Measurements from ENCODE around the gene APOO. TPM values are rescaled to one million over a fixed set of nuclear protein-coding genes. Genes with fewer than 3 reads are reported as not detected.

Gene APOO
- total and polyA plus RNA-seq, 4 donors, result 5.4 to 18.0 (median 8.8) TPM

DNA sequence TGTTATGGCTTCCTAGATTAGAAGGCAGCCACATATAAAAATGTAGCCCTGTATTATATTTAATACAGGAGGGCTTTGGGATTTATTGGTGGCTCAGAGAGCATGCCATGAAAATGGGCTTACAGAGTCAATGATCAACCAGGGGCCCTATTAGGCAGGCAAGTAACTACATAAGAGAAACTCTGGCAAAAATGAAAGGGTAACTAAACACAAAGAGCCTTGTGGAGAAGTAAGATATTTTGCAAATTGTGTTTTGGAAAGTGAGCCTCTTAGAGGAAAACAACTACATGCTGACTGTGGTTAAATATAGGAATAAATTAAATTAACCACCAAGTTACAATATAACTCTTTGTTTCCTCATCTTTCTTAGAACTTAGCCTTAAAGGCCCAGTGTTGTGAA is 119.2 kb downstream of the APOO start:
- peaks cover 2 to 9% (median 4%) of the 10 kb centered on the region in 4 donors for H3K36me3 ChIP-seq (ENCODE audit: control insufficient read depth in 4 of 4, insufficient read depth in 3 of 4, low read depth in 1 of 4, low read length in 3 of 4)
- H3K4me1 ChIP-seq (ENCODE audit: control insufficient read depth in 4 of 4, insufficient read depth in 4 of 4, low read length in 3 of 4), result peaks cover 0 to 6% (median 3%) of the 10 kb centered on the region in 4 donors
- no peak overlapping the region for H3K9ac ChIP-seq (ENCODE audit: low read depth in 1 of 2, low read length in 2 of 2)
- no peaks in the 10 kb centered on the region for H3K27me3 ChIP-seq (ENCODE audit: control insufficient read depth in 4 of 4, insufficient read depth in 4 of 4, low read length in 3 of 4)
- TF ChIP-seq RAD21 (IDR thresholded peaks at IDR 0.05) (no peak), EGR1 (IDR thresholded peaks at IDR 0.05; ENCODE audit: low read depth in 2 of 2) (no peak), JUND (IDR thresholded peaks at IDR 0.05) (no peak), SP1 (IDR thresholded peaks at IDR 0.05) (no peak)
- TF ChIP-seq, protein P1, sequence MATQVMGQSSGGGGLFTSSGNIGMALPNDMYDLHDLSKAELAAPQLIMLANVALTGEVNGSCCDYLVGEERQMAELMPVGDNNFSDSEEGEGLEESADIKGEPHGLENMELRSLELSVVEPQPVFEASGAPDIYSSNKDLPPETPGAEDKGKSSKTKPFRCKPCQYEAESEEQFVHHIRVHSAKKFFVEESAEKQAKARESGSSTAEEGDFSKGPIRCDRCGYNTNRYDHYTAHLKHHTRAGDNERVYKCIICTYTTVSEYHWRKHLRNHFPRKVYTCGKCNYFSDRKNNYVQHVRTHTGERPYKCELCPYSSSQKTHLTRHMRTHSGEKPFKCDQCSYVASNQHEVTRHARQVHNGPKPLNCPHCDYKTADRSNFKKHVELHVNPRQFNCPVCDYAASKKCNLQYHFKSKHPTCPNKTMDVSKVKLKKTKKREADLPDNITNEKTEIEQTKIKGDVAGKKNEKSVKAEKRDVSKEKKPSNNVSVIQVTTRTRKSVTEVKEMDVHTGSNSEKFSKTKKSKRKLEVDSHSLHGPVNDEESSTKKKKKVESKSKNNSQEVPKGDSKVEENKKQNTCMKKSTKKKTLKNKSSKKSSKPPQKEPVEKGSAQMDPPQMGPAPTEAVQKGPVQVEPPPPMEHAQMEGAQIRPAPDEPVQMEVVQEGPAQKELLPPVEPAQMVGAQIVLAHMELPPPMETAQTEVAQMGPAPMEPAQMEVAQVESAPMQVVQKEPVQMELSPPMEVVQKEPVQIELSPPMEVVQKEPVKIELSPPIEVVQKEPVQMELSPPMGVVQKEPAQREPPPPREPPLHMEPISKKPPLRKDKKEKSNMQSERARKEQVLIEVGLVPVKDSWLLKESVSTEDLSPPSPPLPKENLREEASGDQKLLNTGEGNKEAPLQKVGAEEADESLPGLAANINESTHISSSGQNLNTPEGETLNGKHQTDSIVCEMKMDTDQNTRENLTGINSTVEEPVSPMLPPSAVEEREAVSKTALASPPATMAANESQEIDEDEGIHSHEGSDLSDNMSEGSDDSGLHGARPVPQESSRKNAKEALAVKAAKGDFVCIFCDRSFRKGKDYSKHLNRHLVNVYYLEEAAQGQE (IDR thresholded peaks at IDR 0.05), result no peak
- TF ChIP-seq, protein P2, sequence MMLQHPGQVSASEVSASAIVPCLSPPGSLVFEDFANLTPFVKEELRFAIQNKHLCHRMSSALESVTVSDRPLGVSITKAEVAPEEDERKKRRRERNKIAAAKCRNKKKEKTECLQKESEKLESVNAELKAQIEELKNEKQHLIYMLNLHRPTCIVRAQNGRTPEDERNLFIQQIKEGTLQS (IDR thresholded peaks at IDR 0.05), result no peak
- DNase-seq (ENCODE audit: low spot score), result no peak
- no peak overlapping the region for H3K27ac ChIP-seq (ENCODE audit: low read depth in 1 of 2, low read length in 2 of 2)
- no peak overlapping the region for H3K4me3 ChIP-seq (ENCODE audit: low read depth in 1 of 3, low read length in 3 of 3)
- H3K9me3 ChIP-seq (ENCODE audit: control insufficient read depth in 4 of 4, low read length in 3 of 4), result no peaks in the 10 kb centered on the region

DNA sequence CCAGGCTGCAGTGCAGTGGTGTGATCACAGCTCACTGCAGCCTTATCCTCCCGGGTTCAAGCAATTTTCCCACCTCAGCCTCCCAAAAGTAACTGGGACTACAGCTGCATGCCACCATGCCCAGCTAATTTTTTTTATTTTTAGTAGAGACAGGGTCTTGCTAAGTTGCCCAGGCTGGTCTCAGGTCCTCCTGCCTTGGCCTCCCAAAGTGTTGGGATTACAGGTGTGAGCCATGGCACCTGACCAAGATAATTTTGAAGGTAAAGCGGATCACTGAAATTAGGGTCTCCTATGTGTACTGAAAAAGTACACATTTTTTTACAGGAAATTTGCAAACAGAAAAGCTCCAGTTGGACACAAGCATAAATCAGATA is 120.0 kb downstream of the APOO start:
- H3K27me3 ChIP-seq (ENCODE audit: control insufficient read depth in 4 of 4, insufficient read depth in 4 of 4, low read length in 3 of 4), result no peaks in the 10 kb centered on the region
- TF ChIP-seq FOXA1 (IDR thresholded peaks at IDR 0.05) (no peak), GABPA (IDR thresholded peaks at IDR 0.05 in 1 of 2, conservative IDR thresholded peaks at IDR 0.05 in 1 of 2) (no peak), EGR1 (IDR thresholded peaks at IDR 0.05; ENCODE audit: low read depth in 2 of 2) (no peak), FOXA2 (IDR thresholded peaks at IDR 0.05) (no peak)
- TF ChIP-seq, protein P3, sequence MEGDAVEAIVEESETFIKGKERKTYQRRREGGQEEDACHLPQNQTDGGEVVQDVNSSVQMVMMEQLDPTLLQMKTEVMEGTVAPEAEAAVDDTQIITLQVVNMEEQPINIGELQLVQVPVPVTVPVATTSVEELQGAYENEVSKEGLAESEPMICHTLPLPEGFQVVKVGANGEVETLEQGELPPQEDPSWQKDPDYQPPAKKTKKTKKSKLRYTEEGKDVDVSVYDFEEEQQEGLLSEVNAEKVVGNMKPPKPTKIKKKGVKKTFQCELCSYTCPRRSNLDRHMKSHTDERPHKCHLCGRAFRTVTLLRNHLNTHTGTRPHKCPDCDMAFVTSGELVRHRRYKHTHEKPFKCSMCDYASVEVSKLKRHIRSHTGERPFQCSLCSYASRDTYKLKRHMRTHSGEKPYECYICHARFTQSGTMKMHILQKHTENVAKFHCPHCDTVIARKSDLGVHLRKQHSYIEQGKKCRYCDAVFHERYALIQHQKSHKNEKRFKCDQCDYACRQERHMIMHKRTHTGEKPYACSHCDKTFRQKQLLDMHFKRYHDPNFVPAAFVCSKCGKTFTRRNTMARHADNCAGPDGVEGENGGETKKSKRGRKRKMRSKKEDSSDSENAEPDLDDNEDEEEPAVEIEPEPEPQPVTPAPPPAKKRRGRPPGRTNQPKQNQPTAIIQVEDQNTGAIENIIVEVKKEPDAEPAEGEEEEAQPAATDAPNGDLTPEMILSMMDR (IDR thresholded peaks at IDR 0.05; ENCODE audit: low read depth, low read length, missing input control), result no peak
- TF ChIP-seq, protein P1 (IDR thresholded peaks at IDR 0.05), result no peak
- WGBS, result 93% methylated on average over 2 of the region's 2 CpGs
- no peak overlapping the region for H3K9ac ChIP-seq (ENCODE audit: low read depth in 1 of 2, low read length in 2 of 2)
- DNase-seq (ENCODE audit: low spot score), result no peak
- peaks cover 0 to 6% (median 3%) of the 10 kb centered on the region in 4 donors for H3K4me1 ChIP-seq (ENCODE audit: control insufficient read depth in 4 of 4, insufficient read depth in 4 of 4, low read length in 3 of 4)
- H3K36me3 ChIP-seq (ENCODE audit: control insufficient read depth in 4 of 4, insufficient read depth in 3 of 4, low read depth in 1 of 4, low read length in 3 of 4), result peaks cover 2 to 9% (median 4%) of the 10 kb centered on the region in 4 donors
- H3K4me3 ChIP-seq (ENCODE audit: low read depth in 1 of 3, low read length in 3 of 3), result no peak overlapping the region
- no peaks in the 10 kb centered on the region for H3K9me3 ChIP-seq (ENCODE audit: control insufficient read depth in 4 of 4, low read length in 3 of 4)
- peak overlapping the region in 1 of 2 donors; percentile 2 for H3K27ac ChIP-seq (ENCODE audit: low read depth in 1 of 2, low read length in 2 of 2)
